Measurements from ENCODE around the gene TMEM131L.

DNA sequence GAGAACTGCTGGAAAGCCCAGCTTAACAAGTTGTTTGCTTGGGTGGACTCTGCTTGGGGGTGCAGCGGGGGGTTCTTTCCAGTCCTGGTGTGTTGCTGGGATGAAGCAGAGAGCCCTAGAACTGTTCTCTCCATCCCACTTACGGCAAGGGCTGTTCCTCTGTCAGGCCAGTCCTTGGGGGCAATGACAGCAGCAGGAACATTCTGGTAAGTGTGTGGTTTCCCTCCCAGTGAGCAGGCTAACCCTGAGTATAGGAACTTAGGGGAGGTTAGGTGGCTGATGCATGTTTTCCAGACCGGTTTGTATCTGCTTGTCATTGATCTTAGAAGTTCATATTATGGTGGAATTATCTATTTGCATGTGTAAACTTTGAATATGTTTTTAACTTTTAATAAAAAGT lies 171.0 kb downstream of the TMEM131L start:
- TF ChIP-seq YY1 (IDR thresholded peaks at IDR 0.05; ENCODE audit: low read depth) (no peak), EP300 (IDR thresholded peaks at IDR 0.05; ENCODE audit: borderline replicate concordance) (no peak), RAD21 (IDR thresholded peaks at IDR 0.05; ENCODE audit: low read depth) (no peak), TCF12 (IDR thresholded peaks at IDR 0.05; ENCODE audit: low read depth) (no peak), NFIC (IDR thresholded peaks at IDR 0.05) (no peak), TAF1 (IDR thresholded peaks at IDR 0.05; ENCODE audit: low read depth) (no peak), CEBPB (IDR thresholded peaks at IDR 0.05) (no peak), FOXM1 (IDR thresholded peaks at IDR 0.05; ENCODE audit: borderline replicate concordance, low read depth) (no peak), ZBTB7A (IDR thresholded peaks at IDR 0.05; ENCODE audit: low read depth) (no peak), EGR1 (IDR thresholded peaks at IDR 0.05) (no peak), CREB1 (IDR thresholded peaks at IDR 0.05; ENCODE audit: low read depth) (no peak)
- TF ChIP-seq, protein P1, sequence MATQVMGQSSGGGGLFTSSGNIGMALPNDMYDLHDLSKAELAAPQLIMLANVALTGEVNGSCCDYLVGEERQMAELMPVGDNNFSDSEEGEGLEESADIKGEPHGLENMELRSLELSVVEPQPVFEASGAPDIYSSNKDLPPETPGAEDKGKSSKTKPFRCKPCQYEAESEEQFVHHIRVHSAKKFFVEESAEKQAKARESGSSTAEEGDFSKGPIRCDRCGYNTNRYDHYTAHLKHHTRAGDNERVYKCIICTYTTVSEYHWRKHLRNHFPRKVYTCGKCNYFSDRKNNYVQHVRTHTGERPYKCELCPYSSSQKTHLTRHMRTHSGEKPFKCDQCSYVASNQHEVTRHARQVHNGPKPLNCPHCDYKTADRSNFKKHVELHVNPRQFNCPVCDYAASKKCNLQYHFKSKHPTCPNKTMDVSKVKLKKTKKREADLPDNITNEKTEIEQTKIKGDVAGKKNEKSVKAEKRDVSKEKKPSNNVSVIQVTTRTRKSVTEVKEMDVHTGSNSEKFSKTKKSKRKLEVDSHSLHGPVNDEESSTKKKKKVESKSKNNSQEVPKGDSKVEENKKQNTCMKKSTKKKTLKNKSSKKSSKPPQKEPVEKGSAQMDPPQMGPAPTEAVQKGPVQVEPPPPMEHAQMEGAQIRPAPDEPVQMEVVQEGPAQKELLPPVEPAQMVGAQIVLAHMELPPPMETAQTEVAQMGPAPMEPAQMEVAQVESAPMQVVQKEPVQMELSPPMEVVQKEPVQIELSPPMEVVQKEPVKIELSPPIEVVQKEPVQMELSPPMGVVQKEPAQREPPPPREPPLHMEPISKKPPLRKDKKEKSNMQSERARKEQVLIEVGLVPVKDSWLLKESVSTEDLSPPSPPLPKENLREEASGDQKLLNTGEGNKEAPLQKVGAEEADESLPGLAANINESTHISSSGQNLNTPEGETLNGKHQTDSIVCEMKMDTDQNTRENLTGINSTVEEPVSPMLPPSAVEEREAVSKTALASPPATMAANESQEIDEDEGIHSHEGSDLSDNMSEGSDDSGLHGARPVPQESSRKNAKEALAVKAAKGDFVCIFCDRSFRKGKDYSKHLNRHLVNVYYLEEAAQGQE (IDR thresholded peaks at IDR 0.05; ENCODE audit: low read depth), result no peak
- TF ChIP-seq, protein P2, sequence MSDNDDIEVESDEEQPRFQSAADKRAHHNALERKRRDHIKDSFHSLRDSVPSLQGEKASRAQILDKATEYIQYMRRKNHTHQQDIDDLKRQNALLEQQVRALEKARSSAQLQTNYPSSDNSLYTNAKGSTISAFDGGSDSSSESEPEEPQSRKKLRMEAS (IDR thresholded peaks at IDR 0.05), result no peak
- TF ChIP-seq, protein P3, sequence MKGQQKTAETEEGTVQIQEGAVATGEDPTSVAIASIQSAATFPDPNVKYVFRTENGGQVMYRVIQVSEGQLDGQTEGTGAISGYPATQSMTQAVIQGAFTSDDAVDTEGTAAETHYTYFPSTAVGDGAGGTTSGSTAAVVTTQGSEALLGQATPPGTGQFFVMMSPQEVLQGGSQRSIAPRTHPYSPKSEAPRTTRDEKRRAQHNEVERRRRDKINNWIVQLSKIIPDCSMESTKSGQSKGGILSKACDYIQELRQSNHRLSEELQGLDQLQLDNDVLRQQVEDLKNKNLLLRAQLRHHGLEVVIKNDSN (IDR thresholded peaks at IDR 0.05), result no peak

Data from Ishikawa (cell line).